Osteoblast (primary cell): ENCODE results near the gene IRS1. TPM values are rescaled to one million over a fixed set of nuclear protein-coding genes. Genes with fewer than 3 reads are reported as not detected.

Experiments
- DNase-seq: peaks from one replicate; pipeline ENCODE4 v3.0.0; 2011; ENCODE audit warnings: low spot score, mixed read lengths; ENCODE audit not compliant: insufficient read length; ENCODE audit errors: missing footprints
- H2AFZ ChIP-seq: 2 replicates; pipeline ENCODE4 v1.6.0; 2011; ENCODE audit warnings: mild to moderate bottlenecking, low read length
- H3K27ac ChIP-seq: 2 replicates; pipeline ENCODE4 v1.5.1; 2011; ENCODE audit warnings: mild to moderate bottlenecking, low read depth, low read length, moderate library complexity
- H3K27me3 ChIP-seq: 2 replicates; pipeline ENCODE4 v1.6.0; 2012; ENCODE audit warnings: mild to moderate bottlenecking, control low read depth, inconsistent platforms, low read length, moderate library complexity; ENCODE audit not compliant: insufficient read depth
- H3K36me3 ChIP-seq: 2 replicates; pipeline ENCODE4 v1.5.1; 2011; ENCODE audit warnings: mild to moderate bottlenecking, low read length, control low read depth, moderate library complexity; ENCODE audit not compliant: insufficient read depth
- H3K4me1 ChIP-seq: 2 replicates; pipeline ENCODE4 v1.5.1; 2011; ENCODE audit warnings: mild to moderate bottlenecking, low read length, control low read depth, moderate library complexity; ENCODE audit not compliant: insufficient read depth
- H3K4me2 ChIP-seq: 2 replicates; pipeline ENCODE4 v1.6.0; 2011; ENCODE audit warnings: mild to moderate bottlenecking, low read length; ENCODE audit not compliant: insufficient read depth
- H3K4me3 ChIP-seq: fragments of 200-600 bp; sonication (generic); 3 replicates; pipeline ENCODE4 v1.5.1; 2012; ENCODE audit warnings: mild to moderate bottlenecking, low read length, inconsistent platforms; ENCODE audit not compliant: insufficient read depth
- H3K79me2 ChIP-seq: 2 replicates; pipeline ENCODE4 v1.6.0; 2012; ENCODE audit warnings: mild to moderate bottlenecking, low read length, control low read depth, inconsistent platforms; ENCODE audit not compliant: insufficient read depth
- H3K9me3 ChIP-seq: 2 replicates; pipeline ENCODE4 v1.5.1; 2011; ENCODE audit warnings: low read depth, low read length, control low read depth
- H4K20me1 ChIP-seq: 2 replicates; pipeline ENCODE4 v1.6.0; 2012; ENCODE audit warnings: mild to moderate bottlenecking, low read length, control low read depth; ENCODE audit not compliant: insufficient read depth
- CTCF ChIP-seq: IDR thresholded peaks from 2 replicates; pipeline ENCODE4 v1.5.1; 2011; ENCODE audit warnings: mild to moderate bottlenecking, low read depth, low read length, moderate library complexity; ENCODE audit errors: extremely low read depth
- total RNA-seq: library from RNA; depleted of rRNA; stranded (reverse); fragments of >200 nt; gene quantifications from 2 replicates; pipeline ENCODE4 v1.2.3, GENCODE V29; 2012

Gene IRS1
- total RNA-seq, 1 donor, result 27.9 TPM

- peak; percentile 97 for DNase-seq
Measured at GRCh38 chr2:226800941-226801784, 1.5 kb upstream of the IRS1 start.

GRCh38 chr2:226799976-226800940 lies 638 bp upstream of the IRS1 start:
- H3K4me3 ChIP-seq, result peak overlapping the region; percentile 93
- peak; percentile 80 for DNase-seq
- TF ChIP-seq CTCF, result peak; percentile 16
- peaks cover 38% of the 10 kb centered on the region for H3K4me1 ChIP-seq
- no peaks in the 10 kb centered on the region for H3K9me3 ChIP-seq
- no peaks in the 10 kb centered on the region for H3K27me3 ChIP-seq
- peaks cover 22% of the 10 kb centered on the region for H4K20me1 ChIP-seq
- H3K4me2 ChIP-seq, result peak overlapping the region; percentile 95
- peaks cover 23% of the 10 kb centered on the region for H3K36me3 ChIP-seq
- H2AFZ ChIP-seq, result peak overlapping the region; percentile 85
- H3K79me2 ChIP-seq, result peaks cover 41% of the 10 kb centered on the region
- peak overlapping the region; percentile 62 for H3K27ac ChIP-seq

More at GRCh38 chr2:226800941-226801784, 1.5 kb upstream of the IRS1 start:
- H4K20me1 ChIP-seq, result peaks cover 13% of the 10 kb centered on the region
- H3K36me3 ChIP-seq, result peaks cover 16% of the 10 kb centered on the region
- no peaks in the 10 kb centered on the region for H3K27me3 ChIP-seq
- no peaks in the 10 kb centered on the region for H3K9me3 ChIP-seq
- peak overlapping the region; percentile 92 for H2AFZ ChIP-seq
- peak overlapping the region; percentile 93 for H3K4me3 ChIP-seq
- H3K4me2 ChIP-seq, result peak overlapping the region; percentile 95
- peaks cover 29% of the 10 kb centered on the region for H3K4me1 ChIP-seq
- TF ChIP-seq CTCF, result no peak
- H3K27ac ChIP-seq, result peak overlapping the region; percentile 62
- H3K79me2 ChIP-seq, result peaks cover 32% of the 10 kb centered on the region

GRCh38 chr2:226798422-226799210 lies 1.0 kb downstream of the IRS1 start:
- Histone ChIP-seq H2AFZ (peak overlapping the region; percentile 46), H4K20me1 (peaks cover 23% of the 10 kb centered on the region), H3K9me3 (no peaks in the 10 kb centered on the region), H3K4me1 (peaks cover 40% of the 10 kb centered on the region), H3K79me2 (peaks cover 57% of the 10 kb centered on the region), H3K4me3 (peak overlapping the region; percentile 93), H3K27ac (peak overlapping the region; percentile 93), H3K36me3 (peaks cover 30% of the 10 kb centered on the region), H3K4me2 (peak overlapping the region; percentile 83), H3K27me3 (no peaks in the 10 kb centered on the region)
- no peak for TF ChIP-seq CTCF
- peak; percentile 88 for DNase-seq
